GM23248 (cell line): ENCODE data around the gene STX1B. TPM values are rescaled to one million over a fixed set of nuclear protein-coding genes. Genes with fewer than 3 reads are reported as not detected.

ENCODE experiments used
- DNase-seq: peaks from one replicate; pipeline ENCODE4 v3.0.0-alpha.2; 2015
- H2AFZ ChIP-seq: fragments of 200-600 bp; sonication (generic); 2 replicates; pipeline ENCODE4 v1.6.1; 2016; ENCODE audit warnings: antibody characterized with exemption
- H3F3A ChIP-seq: fragments of 200-600 bp; sonication (generic); 2 replicates; pipeline ENCODE4 v1.6.1; 2016; ENCODE audit warnings: mild to moderate bottlenecking, antibody characterized with exemption, mixed run types; ENCODE audit not compliant: insufficient read depth
- H3K27ac ChIP-seq: fragments of 200-600 bp; sonication (generic); 2 replicates; pipeline ENCODE4 v1.5.1; 2016; ENCODE audit warnings: mild to moderate bottlenecking
- H3K27me3 ChIP-seq: fragments of 200-600 bp; sonication (generic); replicated peaks from 2 replicates; pipeline ENCODE4 v1.6.1; 2016; ENCODE audit warnings: mild to moderate bottlenecking; ENCODE audit not compliant: insufficient read depth
- H3K36me3 ChIP-seq: fragments of 200-600 bp; sonication (generic); 2 replicates; pipeline ENCODE4 v1.6.1; 2016; ENCODE audit warnings: low read depth, mild to moderate bottlenecking
- H3K4me1 ChIP-seq: fragments of 200-600 bp; sonication (generic); 2 replicates; pipeline ENCODE4 v1.6.1; 2016; ENCODE audit warnings: mild to moderate bottlenecking; ENCODE audit not compliant: insufficient read depth
- H3K4me2 ChIP-seq: fragments of 200-600 bp; sonication (generic); one replicate; pipeline ENCODE4 v1.6.1; 2016; ENCODE audit warnings: mild to moderate bottlenecking; ENCODE audit not compliant: unreplicated experiment
- H3K4me3 ChIP-seq: fragments of 200-600 bp; sonication (generic); 2 replicates; pipeline ENCODE4 v1.5.1; 2016; ENCODE audit warnings: mild to moderate bottlenecking
- H3K79me2 ChIP-seq: fragments of 200-600 bp; sonication (generic); 2 replicates; pipeline ENCODE4 v1.6.1; 2016; ENCODE audit warnings: mild to moderate bottlenecking; ENCODE audit not compliant: insufficient read depth
- H3K9ac ChIP-seq: fragments of 200-600 bp; sonication (generic); 2 replicates; pipeline ENCODE4 v1.6.1; 2016; ENCODE audit warnings: mild to moderate bottlenecking
- H3K9me2 ChIP-seq: fragments of 200-600 bp; sonication (generic); 2 replicates; pipeline ENCODE4 v1.6.1; 2016; ENCODE audit warnings: mixed run types, mild to moderate bottlenecking, moderate library complexity; ENCODE audit not compliant: insufficient read depth
- H3K9me3 ChIP-seq: fragments of 200-600 bp; sonication (generic); one replicate; pipeline ENCODE4 v1.6.1; 2017; ENCODE audit warnings: low read depth
- H4K20me1 ChIP-seq: fragments of 200-600 bp; sonication (generic); 2 replicates; pipeline ENCODE4 v1.6.0; 2016; ENCODE audit not compliant: insufficient read depth
- EZH2 ChIP-seq: fragments of 200-600 bp; sonication (generic); IDR thresholded peaks from 2 replicates; pipeline ENCODE4 v1.6.1; 2018; ENCODE audit warnings: antibody characterized with exemption, mild to moderate bottlenecking; ENCODE audit not compliant: insufficient read depth, poor library complexity, severe bottlenecking
- EZH2phosphoT487 ChIP-seq: fragments of 200-600 bp; sonication (generic); IDR thresholded peaks from 2 replicates; pipeline ENCODE4 v1.6.1; 2018; ENCODE audit warnings: antibody characterized with exemption, moderate library complexity, mild to moderate bottlenecking, low read depth; ENCODE audit not compliant: insufficient read depth
- WGBS, 2 experiments: methylation state at CpG; one replicate each; pipeline ENCODE4 v1.1.6; 2015 to 2017; ENCODE audit warnings: low lambda C conversion rate in 2 of 2, low coverage in 1 of 2; ENCODE audit errors: missing lambda C conversion rate in 2 of 2; 5-methylcytosine and 5-hydroxymethylcytosine counted together
- in situ Hi-C: fragments of 300-500 bp; cut with MboI; formaldehyde crosslinking; loops from 2 replicates; pipeline ENCODE4 v1.15.0; 2020
- polyA plus RNA-seq: library from polyadenylated mRNA; unstranded; fragments of >200 nt; fragmentation: Nextera tagmentation; extraction: Ambion mirVana; gene quantifications from 2 replicates; pipeline ENCODE4 v1.2.1, GENCODE V29; 2016
- total RNA-seq: library from RNA; depleted of rRNA; stranded (reverse); fragments of >200 nt; shearing (Covaris generic); gene quantifications from 2 replicates; pipeline ENCODE4 v1.2.3, GENCODE V29; 2014

Gene STX1B
- total and polyA plus RNA-seq, 2 experiments from 2014 or later, result 0.23 to 2.3 TPM

DNA sequence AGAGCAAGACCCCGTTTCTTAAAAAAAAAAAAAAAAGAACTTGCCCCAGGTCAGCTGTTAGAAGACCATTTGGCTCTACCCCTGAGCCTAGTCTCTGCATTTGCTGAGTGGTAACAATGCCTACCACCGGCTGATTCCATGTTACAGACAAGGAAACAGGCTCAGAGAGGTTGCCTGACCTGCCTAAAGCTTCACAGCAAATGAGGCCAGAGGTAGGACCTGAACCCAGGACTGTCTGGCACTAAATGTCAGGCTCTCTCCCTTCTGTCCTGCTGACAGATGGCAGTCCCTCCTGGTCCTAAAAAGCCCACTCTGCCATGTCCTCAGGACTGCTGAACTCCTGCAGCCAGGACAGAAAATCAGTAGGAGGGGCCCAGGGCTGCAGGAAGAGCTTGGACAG is 5.8 kb downstream of the STX1B start:
- no peak overlapping the region for H2AFZ ChIP-seq
- no peak for DNase-seq
- no peak overlapping the region for H3K27ac ChIP-seq
- H3F3A ChIP-seq, result peaks cover 14% of the 10 kb centered on the region
- H3K9me2 ChIP-seq, result no peaks in the 10 kb centered on the region
- no peaks in the 10 kb centered on the region for H3K36me3 ChIP-seq
- H3K27me3 ChIP-seq, result no peaks in the 10 kb centered on the region
- no peak overlapping the region for H3K4me2 ChIP-seq
- peaks cover 16% of the 10 kb centered on the region for H3K4me1 ChIP-seq
- H3K79me2 ChIP-seq, result no peaks in the 10 kb centered on the region
- no peak overlapping the region for H3K4me3 ChIP-seq
- in situ Hi-C loops, result no loop called here
- H4K20me1 ChIP-seq, result no peaks in the 10 kb centered on the region
- 31 to 32% methylated on average over 2 of the region's 2 CpGs for WGBS, 2 experiments
- H3K9me3 ChIP-seq, result no peaks in the 10 kb centered on the region
- H3K9ac ChIP-seq, result no peak overlapping the region
- TF ChIP-seq EZH2phosphoT487, result no peak
- TF ChIP-seq EZH2, result no peak

DNA sequence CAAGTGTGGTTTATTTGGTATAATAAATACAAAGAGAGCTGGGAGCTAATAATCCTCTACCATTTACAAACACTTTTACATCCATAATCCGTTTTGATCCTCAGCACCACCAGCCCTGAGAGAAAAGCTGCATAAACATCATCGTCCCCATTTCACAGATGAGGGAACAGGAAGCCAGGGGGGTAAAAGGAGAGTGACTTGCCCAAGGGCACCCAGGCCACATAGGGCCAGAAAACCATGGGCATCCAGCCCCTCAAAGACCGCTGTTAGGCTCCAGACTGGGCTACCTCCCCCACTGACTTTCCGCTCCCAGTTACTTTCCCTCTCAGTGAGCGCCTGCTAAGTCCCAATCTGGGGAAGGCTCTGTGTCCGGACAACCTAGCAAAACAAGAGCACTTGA is 6.7 kb downstream of the STX1B start:
- 89 to 90% methylated on average over 6 of the region's 6 CpGs for WGBS, 2 experiments
- Histone ChIP-seq H3K9me3 (no peaks in the 10 kb centered on the region), H3K9ac (no peak overlapping the region), H4K20me1 (no peaks in the 10 kb centered on the region), H3K4me1 (peaks cover 22% of the 10 kb centered on the region), H3K27me3 (no peaks in the 10 kb centered on the region), H3K27ac (no peak overlapping the region), H3K9me2 (no peaks in the 10 kb centered on the region), H2AFZ (no peak overlapping the region), H3F3A (peaks cover 21% of the 10 kb centered on the region), H3K4me3 (no peak overlapping the region), H3K36me3 (no peaks in the 10 kb centered on the region), H3K4me2 (no peak overlapping the region), H3K79me2 (no peaks in the 10 kb centered on the region)
- DNase-seq, result no peak
- in situ Hi-C loops, result no loop called here
- TF ChIP-seq EZH2phosphoT487, result no peak
- no peak for TF ChIP-seq EZH2

DNA sequence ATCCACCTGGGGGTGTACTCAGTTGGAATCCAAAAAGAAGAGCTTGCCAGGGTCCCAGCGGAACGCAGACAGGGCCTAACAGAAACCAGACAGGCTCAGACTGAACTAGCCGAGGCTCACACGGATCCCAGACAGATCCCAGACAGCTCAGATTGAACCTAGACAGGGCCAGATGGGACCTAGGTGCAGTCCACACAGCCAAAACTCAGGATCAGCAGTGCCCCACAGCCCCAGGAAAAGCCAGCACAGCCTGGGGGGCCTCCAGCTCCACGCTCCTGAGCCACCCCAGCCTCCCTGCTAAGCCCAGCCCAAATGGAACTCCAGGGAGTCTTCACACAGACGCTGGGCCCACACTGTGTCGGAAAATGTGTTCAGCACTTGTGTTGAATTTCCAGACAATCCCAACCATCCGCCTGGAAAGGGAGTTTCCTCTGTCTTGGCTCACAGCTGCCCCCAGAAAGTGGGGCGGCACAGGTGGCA is 7.5 kb downstream of the STX1B start:
- Histone ChIP-seq H3K4me2 (no peak overlapping the region), H3K9me2 (no peaks in the 10 kb centered on the region), H4K20me1 (no peaks in the 10 kb centered on the region), H3K4me1 (peaks cover 24% of the 10 kb centered on the region), H2AFZ (no peak overlapping the region), H3K27me3 (no peaks in the 10 kb centered on the region), H3F3A (peaks cover 28% of the 10 kb centered on the region), H3K9me3 (no peaks in the 10 kb centered on the region), H3K79me2 (no peaks in the 10 kb centered on the region), H3K4me3 (no peak overlapping the region), H3K27ac (no peak overlapping the region), H3K36me3 (no peaks in the 10 kb centered on the region), H3K9ac (no peak overlapping the region)
- TF ChIP-seq EZH2, result no peak
- no peak for TF ChIP-seq EZH2phosphoT487
- in situ Hi-C loops, result no loop called here
- 82 to 85% methylated on average over 9 of the region's 9 CpGs for WGBS, 2 experiments
- no peak for DNase-seq

DNA sequence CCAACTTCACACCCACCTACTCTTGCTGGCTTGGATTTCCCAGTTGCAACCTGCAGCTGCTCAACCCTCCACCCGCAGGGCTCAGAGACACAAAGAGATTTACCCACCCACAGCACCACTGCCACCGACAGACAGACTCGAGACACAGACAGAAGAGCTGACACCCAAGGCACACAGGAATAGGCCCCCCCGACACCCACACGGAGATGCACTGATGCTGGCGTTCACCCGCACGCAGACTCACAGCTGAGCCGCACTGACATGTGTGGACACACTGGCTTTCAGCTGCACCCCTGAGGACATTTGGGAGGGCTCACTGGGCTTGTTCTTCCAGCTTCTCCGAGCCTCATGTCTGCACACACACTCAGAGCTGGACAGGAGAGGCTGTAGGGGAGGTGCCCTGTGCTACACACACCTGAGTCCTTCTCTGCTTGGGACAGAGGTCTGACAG is 8.2 kb downstream of the STX1B start:
- no peak for TF ChIP-seq EZH2phosphoT487
- TF ChIP-seq EZH2, result no peak
- H2AFZ ChIP-seq, result no peak overlapping the region
- H3K36me3 ChIP-seq, result no peaks in the 10 kb centered on the region
- H3K27me3 ChIP-seq, result no peaks in the 10 kb centered on the region
- no peak overlapping the region for H3K27ac ChIP-seq
- no peak for DNase-seq
- H3K9me3 ChIP-seq, result no peaks in the 10 kb centered on the region
- 60 to 70% methylated on average over 10 of the region's 10 CpGs for WGBS, 2 experiments
- no peak overlapping the region for H3K4me2 ChIP-seq
- H4K20me1 ChIP-seq, result no peaks in the 10 kb centered on the region
- peaks cover 27% of the 10 kb centered on the region for H3K4me1 ChIP-seq
- no peak overlapping the region for H3K9ac ChIP-seq
- peaks cover 30% of the 10 kb centered on the region for H3F3A ChIP-seq
- H3K4me3 ChIP-seq, result no peak overlapping the region
- H3K9me2 ChIP-seq, result no peaks in the 10 kb centered on the region
- in situ Hi-C loops, result no loop called here
- no peaks in the 10 kb centered on the region for H3K79me2 ChIP-seq
